ENCODE measurements around the gene OLFML3.

Gene OLFML3, protein sequence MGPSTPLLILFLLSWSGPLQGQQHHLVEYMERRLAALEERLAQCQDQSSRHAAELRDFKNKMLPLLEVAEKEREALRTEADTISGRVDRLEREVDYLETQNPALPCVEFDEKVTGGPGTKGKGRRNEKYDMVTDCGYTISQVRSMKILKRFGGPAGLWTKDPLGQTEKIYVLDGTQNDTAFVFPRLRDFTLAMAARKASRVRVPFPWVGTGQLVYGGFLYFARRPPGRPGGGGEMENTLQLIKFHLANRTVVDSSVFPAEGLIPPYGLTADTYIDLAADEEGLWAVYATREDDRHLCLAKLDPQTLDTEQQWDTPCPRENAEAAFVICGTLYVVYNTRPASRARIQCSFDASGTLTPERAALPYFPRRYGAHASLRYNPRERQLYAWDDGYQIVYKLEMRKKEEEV

DNA sequence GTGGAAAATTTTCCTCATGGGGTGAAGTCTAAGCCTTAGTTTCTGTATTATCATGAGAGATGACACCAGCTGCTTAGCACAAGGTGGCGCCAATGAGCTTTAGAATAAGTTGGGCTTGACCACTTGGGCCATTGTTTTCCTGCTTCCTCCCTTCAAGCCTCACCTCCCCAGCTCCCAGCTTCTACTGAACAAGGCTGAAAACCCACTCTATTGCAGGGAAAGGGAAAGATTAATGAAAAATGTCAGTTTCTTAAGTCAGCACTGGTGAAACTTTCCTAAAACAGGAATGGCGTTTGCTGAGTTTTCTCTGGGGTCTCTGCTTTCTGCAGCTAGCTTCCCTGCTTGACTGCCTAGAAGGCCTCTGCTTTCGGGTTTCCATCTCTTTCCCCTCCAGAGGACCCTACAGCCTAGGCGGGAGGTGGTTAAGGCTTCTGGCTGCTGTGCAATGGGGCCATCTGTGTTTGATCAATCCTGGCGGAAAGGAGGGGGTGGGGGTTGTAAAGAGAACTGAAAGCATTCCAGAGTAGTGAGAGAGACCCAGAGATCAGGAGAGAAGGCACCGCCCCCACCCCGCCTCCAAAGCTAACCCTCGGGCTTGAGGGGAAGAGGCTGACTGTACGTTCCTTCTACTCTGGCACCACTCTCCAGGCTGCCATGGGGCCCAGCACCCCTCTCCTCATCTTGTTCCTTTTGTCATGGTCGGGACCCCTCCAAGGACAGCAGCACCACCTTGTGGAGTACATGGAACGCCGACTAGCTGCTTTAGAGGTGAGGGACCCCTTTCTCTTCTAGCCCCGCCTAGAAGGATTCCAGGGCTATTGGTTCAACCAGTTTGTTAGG, at the start of gene OLFML3:
Gene OLFML3, plus strand, starts transcription at position 612 of the 840 bp plus-strand sequence. Its CDS starts 43 bp downstream, at position 655.
- peak in 39 of 51 donors; percentile 13 to 85 (median 57) for DNase-seq

DNA sequence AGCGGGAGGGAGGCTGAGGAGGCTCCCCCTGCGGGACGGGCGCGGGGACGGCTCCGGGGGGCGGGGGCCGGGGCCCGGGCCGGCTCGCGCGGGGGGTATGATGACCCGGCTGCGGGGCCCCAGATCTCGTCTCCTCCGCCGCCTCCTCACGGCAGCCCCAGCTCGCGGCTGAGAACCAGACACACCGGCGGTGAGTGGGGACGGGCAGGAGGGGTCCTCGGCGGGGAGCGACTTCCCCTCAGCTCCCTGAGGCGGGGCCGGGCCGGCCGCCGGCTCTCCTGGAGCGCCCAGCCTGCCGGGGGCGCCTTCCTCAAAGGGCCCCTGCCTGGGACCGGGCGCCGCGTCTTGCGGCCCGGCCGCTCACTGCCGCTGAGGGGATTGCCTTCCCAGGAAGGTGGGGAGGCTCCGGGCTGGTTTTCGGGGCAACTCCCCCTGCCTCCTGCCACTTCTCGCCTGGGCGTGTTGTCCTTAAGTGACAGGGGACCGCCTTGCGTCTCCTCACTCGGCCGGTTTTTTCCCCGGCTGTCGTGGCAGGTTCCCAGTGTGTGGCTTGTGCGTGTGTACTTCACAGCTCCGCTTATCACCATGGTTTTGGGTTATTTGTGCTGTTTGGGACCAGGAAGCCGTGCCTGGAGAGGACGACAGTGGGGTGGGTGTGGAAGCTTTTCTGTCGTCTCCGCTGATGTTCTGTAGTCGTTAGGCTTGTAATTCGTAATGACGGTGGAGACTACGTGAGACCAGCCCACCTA, 49.4 kb upstream of the OLFML3 start:
- peak in 25 of 51 donors; percentile 21 to 76 (median 53) for DNase-seq

DNA sequence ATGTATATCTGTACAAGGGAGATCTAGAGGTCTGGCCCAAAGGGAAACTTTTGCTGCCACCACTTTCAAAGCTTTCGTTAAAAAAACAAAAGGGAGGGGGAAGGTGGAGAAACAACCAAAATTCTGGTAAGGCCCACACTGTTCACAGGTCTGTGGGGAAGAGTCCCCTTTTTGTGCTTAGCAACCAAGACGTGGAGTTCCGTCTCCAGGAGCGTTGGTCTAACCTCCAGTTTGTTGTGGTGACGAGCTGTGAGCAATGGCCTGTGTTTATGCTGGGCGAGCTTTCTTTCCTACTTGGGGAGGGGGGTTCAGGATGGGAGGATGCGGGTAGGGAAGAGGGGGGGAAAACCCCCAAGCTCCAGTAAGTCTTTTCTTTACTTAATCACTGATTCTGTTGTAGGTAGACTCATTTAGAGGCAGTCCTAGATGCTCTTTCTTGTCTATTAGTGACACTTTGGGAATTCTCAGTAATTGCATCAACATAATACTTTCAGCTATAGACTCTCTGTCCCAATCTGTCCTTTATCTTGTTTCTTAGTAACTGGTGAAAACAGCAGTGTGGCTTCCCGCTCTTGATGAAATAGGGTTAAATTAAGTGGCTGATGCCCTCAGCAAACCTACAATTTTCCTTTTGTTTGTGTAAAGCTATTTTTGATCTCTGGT, 48.6 kb upstream of the OLFML3 start:
- peak in 5 of 51 donors; percentile 7 to 36 (median 16) for DNase-seq

DNA sequence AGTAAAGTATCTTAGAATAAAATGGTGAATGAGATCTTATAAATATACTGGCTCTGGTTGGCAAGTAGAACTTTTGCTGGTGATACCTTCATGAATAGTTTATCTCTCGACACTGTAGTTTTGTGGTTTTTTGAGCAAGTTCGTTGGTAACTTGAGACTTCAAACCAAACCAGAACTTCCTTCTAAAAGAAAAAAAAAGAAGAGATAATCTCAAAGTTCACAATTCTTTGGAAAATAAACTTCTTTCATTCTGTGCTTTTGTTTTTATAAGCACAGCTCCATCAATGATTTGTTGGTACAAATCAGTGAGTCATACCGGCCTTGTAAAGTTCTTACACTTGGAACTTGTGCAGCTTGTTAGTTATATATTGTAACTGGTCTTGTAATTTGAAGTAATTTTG, 47.8 kb upstream of the OLFML3 start:
- no peak for DNase-seq

DNA sequence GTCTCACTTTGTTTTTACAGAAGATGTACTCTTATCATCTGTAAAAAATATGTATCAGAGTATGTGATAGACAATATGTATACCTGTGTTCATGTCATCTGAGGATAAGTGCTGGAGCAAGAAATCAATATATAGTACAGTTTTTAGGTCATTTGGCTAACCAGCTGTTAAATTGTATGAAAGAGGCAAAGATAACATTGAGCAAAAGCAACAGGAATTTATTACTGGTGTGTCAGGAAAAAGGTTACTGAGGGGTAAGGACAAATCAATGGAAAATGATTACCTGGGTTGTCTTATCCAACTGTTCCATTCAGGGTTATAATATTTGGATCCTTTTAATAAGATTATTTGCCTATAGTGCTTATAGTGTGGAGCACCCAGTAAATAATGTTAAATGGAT, 45.3 kb upstream of the OLFML3 start:
- no peak for DNase-seq

DNA sequence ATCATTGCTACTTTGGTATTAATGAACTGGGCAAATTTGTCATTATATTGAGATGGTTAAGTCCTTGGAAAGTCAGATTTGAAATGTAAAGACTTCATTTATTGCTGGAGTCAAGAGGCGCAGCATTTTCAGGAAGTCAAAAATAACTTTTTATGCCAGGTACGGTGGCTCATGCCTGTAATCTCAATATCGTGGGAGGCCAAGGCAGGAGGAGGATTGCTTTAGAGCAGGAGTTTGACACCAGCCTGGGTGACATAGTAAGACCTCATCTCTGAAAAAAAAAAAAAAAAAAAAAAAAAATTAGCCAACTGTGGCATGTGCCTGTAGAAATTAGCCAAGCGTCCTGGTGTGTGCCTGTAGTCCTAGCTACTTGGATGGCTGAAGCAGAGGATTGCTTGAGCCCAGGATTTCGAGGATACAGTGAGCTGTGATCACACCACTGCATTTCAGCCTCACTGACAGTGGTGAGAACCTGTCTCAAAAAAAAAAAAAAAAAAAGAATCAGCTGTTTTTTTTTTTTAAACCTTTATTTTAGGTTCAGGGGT, 44.7 kb upstream of the OLFML3 start:
- DNase-seq, result no peak

DNA sequence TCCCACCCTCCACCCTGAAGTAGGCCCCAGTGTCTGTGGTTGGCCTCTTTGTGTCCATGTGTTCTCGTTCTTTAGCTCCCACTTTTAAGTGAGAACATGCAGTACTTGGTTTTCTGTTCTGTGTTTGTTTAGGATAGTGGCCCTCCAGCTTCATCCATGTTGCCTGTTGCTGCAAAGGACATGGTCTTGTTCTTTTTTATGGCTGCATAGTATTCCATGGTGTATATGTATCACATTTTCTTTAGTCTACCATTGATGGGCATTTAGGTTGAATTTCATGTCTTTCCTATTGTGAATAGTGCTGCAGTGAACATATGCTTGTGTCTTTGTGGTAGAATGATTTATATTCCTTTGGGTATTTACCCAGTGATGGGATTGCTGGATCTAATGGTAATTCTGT, 44.1 kb upstream of the OLFML3 start:
- no peak for DNase-seq

DNA sequence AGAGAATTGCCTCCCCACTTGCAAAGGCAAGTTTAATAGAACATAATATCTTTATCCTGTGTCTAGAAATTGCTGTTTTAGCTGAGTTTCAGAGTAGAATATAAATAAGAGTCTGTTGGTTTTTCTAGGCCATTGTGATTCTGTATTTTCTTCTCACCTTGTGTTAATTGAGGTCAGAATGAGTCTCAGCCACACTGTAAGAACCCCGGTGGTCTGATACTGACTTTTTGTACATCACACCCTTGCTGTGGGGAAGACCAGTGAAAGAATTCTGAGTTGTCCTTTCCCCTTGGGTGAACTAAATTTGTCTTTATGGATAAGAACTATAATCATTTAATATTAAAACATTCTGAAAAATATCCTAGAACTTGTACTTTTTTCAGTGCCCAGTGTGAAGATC, 43.3 kb upstream of the OLFML3 start:
- DNase-seq, result no peak

DNA sequence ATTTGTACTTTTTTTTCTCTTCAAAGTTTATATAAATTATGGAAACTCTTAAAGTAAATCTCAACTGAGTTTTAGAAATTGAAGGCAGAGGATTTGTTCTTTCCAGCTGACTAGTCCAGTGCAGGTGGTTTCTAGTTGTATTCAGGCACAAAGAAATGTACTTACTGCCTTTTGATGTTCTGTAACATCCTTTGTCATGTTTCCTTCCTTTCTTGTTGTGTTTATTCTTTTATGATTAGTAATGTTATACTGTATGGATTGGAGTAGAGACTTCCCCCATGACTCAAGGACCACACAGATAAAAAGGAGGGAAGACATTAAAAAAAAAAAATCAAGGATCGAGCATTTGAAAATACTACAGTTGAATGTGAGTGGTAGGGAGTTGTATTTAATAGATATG, 42.1 kb upstream of the OLFML3 start:
- DNase-seq, result no peak

DNA sequence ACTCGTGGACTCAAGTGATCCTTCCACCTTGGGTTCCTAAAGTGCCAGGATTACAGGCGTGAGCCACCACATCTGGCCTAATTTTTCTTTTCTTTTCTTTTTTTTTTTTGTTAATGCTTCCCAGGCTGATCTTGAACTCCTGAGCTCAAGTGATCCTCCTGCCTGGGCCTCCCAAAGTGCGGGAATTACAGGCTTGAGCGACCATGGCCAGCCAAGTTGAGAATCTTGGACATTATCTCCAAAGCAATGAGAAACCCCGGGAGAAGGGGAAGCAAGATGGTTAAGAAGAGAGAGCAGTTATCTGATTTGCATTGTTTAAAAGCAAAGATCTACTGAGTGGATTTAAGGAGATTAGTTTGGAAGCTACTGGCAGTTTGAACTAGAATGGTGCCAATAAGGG, 41.1 kb upstream of the OLFML3 start:
- no peak for DNase-seq

DNA sequence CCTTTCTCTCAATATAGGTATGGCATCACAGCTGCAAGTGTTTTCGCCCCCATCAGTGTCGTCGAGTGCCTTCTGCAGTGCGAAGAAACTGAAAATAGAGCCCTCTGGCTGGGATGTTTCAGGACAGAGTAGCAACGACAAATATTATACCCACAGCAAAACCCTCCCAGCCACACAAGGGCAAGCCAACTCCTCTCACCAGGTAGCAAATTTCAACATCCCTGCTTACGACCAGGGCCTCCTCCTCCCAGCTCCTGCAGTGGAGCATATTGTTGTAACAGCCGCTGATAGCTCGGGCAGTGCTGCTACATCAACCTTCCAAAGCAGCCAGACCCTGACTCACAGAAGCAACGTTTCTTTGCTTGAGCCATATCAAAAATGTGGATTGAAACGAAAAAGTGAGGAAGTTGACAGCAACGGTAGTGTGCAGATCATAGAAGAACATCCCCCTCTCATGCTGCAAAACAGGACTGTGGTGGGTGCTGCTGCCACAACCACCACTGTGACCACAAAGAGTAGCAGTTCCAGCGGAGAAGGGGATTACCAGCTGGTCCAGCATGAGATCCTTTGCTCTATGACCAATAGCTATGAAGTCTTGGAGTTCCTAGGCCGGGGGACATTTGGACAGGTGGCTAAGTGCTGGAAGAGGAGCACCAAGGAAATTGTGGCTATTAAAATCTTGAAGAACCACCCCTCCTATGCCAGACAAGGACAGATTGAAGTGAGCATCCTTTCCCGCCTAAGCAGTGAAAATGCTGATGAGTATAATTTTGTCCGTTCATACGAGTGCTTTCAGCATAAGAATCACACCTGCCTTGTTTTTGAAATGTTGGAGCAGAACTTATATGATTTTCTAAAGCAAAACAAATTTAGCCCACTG, 38.7 kb upstream of the OLFML3 start:
- DNase-seq, result no peak

DNA sequence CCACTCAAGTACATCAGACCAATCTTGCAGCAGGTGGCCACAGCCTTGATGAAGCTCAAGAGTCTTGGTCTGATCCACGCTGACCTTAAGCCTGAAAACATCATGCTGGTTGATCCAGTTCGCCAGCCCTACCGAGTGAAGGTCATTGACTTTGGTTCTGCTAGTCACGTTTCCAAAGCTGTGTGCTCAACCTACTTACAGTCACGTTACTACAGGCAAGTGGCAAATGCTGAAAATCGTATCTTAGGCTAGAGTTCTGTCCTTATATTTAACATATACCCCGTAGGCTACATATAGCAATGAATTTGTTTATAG, 38.1 kb upstream of the OLFML3 start:
- no peak for DNase-seq

DNA sequence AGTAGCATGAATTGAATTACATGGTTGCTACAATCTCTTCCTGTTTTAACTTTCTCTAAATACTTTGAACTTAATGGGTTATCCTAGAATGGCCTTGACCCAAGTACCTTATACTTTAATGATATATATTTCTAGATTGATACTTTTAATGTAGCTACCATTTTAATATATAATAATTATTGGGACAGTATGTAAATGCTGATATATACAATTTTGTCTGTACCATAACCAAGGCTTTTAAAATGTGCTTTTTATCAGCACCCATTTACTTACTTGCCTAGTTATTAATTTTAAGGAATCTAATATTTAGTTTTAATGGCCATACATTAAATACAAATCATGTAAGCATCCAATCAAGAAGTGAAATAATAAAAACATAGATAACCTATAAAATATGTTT, 36.7 kb upstream of the OLFML3 start:
- no peak for DNase-seq

DNA sequence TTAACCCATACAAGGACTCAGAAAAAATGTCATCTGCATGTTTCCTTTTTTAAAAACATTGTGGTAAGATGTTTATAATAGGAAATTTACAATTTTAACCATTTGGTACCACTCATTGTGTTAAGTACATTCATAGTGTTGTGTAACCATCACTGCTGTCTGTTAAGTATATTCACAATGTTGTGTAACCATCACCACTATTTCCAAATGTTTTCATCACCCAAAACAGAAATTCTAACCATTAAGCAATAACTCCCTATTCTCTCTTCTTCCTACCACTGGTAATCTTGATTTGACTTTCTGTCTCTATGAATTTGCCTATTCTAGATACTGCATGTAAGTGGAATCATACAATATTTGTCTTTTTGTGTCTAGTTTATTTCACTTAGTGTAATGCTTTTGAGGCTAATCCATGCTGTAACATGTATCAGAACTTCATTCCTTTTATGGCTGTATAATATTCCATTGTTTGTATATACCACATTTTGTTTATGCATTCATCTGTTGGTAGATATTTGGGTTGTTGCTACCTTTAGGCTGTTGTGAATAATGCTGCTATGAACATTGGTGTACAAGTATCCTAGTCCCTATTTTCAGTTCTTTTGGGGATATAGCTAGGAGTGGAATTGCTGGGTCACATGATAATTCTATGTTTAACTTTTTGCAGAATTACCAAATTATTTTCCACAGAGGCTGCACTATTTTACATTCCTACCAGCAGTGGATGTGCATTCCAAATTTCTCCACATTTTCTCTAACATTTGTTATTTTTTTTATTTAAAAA, 36.1 kb upstream of the OLFML3 start:
- no peak for DNase-seq

DNA sequence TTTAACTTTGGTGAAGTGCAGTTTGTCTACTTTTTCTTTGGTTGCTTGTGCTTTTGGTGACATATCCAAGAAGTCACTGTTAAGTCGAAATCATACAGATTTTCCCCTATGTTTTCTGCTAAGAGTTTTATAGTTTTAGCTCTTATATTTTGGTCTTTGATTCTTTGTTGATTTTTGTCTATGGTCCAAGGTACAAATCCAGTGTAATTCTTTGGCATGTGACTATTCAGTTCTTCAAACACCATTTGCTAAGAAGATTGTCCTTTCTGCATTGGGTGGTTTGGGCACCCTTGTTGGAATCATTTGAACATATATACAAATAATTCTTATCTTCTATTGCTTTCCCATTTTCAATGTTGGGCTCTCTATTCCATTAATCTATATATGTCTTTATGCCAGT, 33.9 kb upstream of the OLFML3 start:
- no peak for DNase-seq

DNA sequence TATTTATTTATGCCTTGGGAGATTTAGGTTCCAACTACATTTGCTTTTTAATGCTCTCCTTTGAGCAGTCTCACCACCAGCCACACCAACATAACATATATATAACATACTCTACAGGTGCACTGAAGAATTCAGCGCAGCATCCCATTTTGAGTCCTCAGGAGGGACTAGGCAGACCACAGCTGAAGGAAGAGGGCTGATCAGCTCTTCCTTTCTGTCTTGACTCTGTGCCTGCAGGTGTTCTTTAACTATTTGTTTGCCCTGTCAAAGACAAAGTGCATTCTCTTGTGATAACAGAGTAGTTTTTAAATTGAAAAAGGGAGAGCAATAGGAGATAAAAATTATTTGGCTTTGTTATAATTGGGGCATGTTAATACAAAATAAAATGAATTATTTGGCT, 33.2 kb upstream of the OLFML3 start:
- no peak for DNase-seq

DNA sequence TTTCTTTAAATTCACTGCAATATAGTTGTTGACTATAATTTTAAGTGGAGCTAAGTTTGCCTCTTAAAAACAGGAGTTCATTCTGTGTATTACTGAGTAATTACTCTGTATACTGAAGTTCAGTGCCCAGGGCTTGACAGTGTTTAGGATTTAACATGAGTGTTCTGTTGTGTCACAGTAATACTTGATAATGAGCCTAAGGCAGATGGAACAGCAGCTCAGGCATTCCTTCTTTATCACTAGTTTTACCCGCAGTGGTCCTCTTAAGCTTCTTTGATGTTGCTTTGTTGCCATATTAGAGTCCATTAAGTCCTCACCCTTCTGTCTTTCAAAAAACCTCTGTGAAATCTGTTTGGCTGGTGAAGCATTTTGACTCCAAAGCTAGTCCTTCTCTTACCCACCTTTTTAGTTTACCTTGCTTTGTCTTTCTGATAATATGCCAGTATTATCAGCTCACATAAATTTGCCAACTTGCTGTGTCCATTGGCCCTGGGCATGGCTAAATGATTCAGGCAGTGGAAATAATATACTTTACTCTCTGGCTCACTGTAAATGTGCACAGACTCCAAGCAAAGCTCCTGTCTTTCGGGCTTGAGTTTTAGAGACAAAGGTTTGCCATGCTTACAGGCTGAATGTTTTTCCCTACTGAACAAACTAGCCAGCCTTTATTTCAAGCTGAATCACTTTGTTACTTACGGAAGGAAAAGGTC, 32.4 kb upstream of the OLFML3 start:
- peak in 1 of 51 donors; percentile 44 for DNase-seq

DNA sequence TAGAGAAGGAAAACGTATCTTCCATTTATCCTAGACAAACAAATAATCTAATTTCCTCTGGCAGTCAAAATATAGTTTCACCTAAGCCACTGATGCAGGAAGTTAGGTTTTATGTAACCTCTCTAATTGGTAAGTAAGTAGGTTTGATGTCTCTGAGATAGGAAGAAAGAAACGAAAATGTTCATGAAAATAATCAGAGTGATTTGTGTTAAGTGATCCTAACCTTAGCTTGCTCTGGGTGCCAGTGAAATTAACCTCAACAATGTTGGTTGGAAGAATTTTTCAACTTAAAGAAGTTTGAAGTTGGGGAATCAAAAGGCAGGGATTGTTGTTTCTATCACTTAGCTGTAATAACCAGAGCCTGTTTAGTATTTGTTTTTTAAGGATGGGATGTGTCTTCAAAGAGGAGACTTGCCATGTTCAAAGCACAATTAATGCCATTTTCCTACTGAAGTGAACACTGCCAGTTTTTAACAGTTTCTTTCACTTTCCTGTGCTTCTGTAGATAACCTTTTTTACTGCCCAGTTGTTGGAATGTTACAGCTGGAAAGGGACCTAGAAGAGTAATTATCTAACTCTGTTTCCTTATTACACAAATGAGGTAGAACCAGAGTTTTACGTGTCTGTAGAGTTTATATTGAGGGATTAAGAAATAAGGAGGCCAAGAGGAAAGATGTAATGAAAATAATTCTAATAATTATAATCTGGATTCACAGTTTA, 31.7 kb upstream of the OLFML3 start:
- no peak for DNase-seq

Data from hypothalamus (tissue), 51 donors.